ENCODE results near the gene HNRNPUL1. TPM values are rescaled to one million over a fixed set of nuclear protein-coding genes. Genes with fewer than 3 reads are reported as not detected.

HNRNPUL1 gene
- total and polyA plus RNA-seq, 2 donors (not counting 3 experiments of a cell fraction or from before 2014, with no cell fraction given) = 83.2 to 261 TPM

DNA sequence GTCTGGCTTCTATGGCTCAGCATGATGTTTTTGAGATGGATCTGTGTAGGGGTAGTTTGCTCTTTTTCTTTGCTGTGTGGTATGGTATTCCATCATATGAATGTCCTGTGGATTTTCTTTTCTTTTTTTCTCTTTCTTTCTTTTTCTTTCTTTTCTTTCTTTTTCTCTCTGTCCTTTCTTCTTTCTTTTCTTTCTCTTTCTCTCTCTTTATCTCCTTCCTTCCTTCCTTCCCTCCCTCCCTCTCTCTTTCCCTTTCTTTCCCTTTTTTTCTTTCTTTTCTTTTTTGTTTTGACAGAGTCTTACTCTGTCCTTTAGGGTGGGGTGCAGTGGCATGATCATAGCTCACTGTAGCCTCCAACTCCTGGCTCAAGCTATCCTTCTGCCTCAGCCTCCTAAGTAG, 9.0 kb upstream of the HNRNPUL1 start:
- FAIRE-seq (no peak), DNase-seq (ENCODE audit: low read depth, low spot score) (no peak)
- POLR2A ChIA-PET = no interaction called here
- Histone ChIP-seq H3K9ac (replicated peaks; ENCODE audit: extremely low read depth, insufficient read depth, low read length) (no peak overlapping the region), H4K20me1 (replicated peaks; ENCODE audit: control insufficient read depth, extremely low read depth, insufficient read depth, low read length) (no peaks in the 10 kb centered on the region), H3K79me2 (ENCODE audit: control insufficient read depth, insufficient read depth, low read length) (peaks cover 1% of the 10 kb centered on the region), H2AFZ (ENCODE audit: low read depth, low read length) (no peak overlapping the region), H3K9me3 (replicated peaks; ENCODE audit: control insufficient read depth, insufficient read depth, low read length) (no peaks in the 10 kb centered on the region), H3K4me2 (ENCODE audit: insufficient read depth, low read length) (no peak overlapping the region), H3K4me3 (replicated peaks in 1 of 3; ENCODE audit: insufficient read depth in 1 of 3, low read depth in 1 of 3, low read length in 3 of 3) (no peak overlapping the region), H3K9me1 (replicated peaks; ENCODE audit: control insufficient read depth, extremely low read depth, insufficient read depth, low read length) (no peaks in the 10 kb centered on the region), H3K4me1 (ENCODE audit: control insufficient read depth, extremely low read depth, insufficient read depth, low read length) (no peaks in the 10 kb centered on the region), H3K27ac (ENCODE audit: insufficient read depth, low read depth, low read length) (no peak overlapping the region), H3K36me3 (ENCODE audit: control insufficient read depth in 2 of 2, extremely low read depth in 1 of 2, insufficient read depth in 2 of 2, low read length in 2 of 2) (peaks cover 22 to 35% of the 10 kb centered on the region in 2 experiments), H3K27me3 (ENCODE audit: control insufficient read depth in 2 of 2, insufficient read depth in 2 of 2, low read length in 2 of 2) (no peaks in the 10 kb centered on the region)
- CTCF ChIA-PET = no interaction called here
- no TSS peak for BruUV-seq (replicated peaks)
- intact Hi-C loops (cut with micrococcal nuclease) (no loop called here), dilution Hi-C loops (cut with MboI; ENCODE audit: extremely low pct_ligation_motif_present, low sequenced_read_pairs) (no loop called here)
- TF ChIP-seq, protein P1, sequence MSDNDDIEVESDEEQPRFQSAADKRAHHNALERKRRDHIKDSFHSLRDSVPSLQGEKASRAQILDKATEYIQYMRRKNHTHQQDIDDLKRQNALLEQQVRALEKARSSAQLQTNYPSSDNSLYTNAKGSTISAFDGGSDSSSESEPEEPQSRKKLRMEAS (IDR thresholded peaks at IDR 0.05; ENCODE audit: insufficient read depth, insufficient read length) = no peak
- no peak for TF ChIP-seq MYC (IDR thresholded peaks at IDR 0.05; ENCODE audit: low read depth, low read length)

DNA sequence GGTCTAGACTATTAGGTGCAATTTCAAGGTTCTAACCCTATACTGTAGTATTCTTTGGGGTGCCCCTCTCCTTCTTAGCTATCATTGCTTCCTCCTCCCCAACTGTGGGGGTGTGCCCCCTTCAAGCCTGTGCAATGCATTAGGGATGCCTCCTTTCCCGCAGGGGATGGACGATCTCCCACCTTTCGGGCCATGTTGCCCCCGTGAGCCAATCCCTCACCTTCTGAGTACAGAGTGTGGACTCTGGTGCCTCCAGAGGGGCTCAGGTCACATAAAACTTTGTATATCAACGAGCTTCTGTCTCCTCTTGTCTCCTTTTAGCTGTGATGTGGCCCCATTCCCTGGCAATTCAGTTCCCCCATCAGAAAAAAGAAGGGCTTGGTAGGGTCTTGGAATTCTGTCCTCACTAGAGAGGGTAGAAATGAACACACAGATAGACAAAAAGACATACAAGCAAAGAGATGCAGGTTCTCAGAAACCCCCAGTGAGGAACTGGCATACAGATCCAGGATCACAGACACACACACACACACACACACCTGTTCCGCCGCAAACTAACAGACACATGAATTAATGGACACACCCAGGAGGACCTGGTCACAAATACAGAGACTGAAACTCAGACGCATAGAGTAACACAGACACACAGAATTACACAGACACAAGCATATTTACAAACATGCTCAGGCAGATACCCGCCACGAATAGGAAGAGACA, 2.5 kb upstream of the HNRNPUL1 start:
- Histone ChIP-seq H3K9me3 (replicated peaks; ENCODE audit: control insufficient read depth, insufficient read depth, low read length) (no peaks in the 10 kb centered on the region), H3K79me2 (ENCODE audit: control insufficient read depth, insufficient read depth, low read length) (peaks cover 24% of the 10 kb centered on the region), H3K9me1 (replicated peaks; ENCODE audit: control insufficient read depth, extremely low read depth, insufficient read depth, low read length) (no peaks in the 10 kb centered on the region), H2AFZ (ENCODE audit: low read depth, low read length) (peak overlapping the region; percentile 13), H3K27me3 (ENCODE audit: control insufficient read depth in 2 of 2, insufficient read depth in 2 of 2, low read length in 2 of 2) (no peaks in the 10 kb centered on the region), H3K27ac (ENCODE audit: insufficient read depth, low read depth, low read length) (peak overlapping the region; percentile 19), H4K20me1 (replicated peaks; ENCODE audit: control insufficient read depth, extremely low read depth, insufficient read depth, low read length) (no peaks in the 10 kb centered on the region), H3K4me2 (ENCODE audit: insufficient read depth, low read length) (peak overlapping the region; percentile 37), H3K36me3 (ENCODE audit: control insufficient read depth in 2 of 2, extremely low read depth in 1 of 2, insufficient read depth in 2 of 2, low read length in 2 of 2) (peaks cover 13 to 16% of the 10 kb centered on the region in 2 experiments), H3K9ac (replicated peaks; ENCODE audit: extremely low read depth, insufficient read depth, low read length) (peak overlapping the region; percentile 33), H3K4me3 (replicated peaks in 1 of 3; ENCODE audit: insufficient read depth in 1 of 3, low read depth in 1 of 3, low read length in 3 of 3) (peak overlapping the region in 2 of 3 experiments; percentile 52 to 81), H3K4me1 (ENCODE audit: control insufficient read depth, extremely low read depth, insufficient read depth, low read length) (peaks cover 8% of the 10 kb centered on the region)
- ChIA-PET POLR2A (interaction anchor here (1.0 kb wide), 1 partner anchor 58 kb away, joined by 9 read pairs; no protein-coding TSS in a partner anchor), CTCF (interaction anchor here (1.0 to 7.2 kb wide), 13 partner anchors 9 to 70 kb away, joined by 3 to 244 read pairs (median 8); partner anchors contain the start of genes AXL and CYP2S1)
- TF ChIP-seq, protein P1 (IDR thresholded peaks at IDR 0.05; ENCODE audit: insufficient read depth, insufficient read length) = no peak
- TF ChIP-seq GATA2 (IDR thresholded peaks at IDR 0.05; ENCODE audit: insufficient read depth, insufficient read length, low read depth, low read length) (no peak), POLR2AphosphoS5 (IDR thresholded peaks at IDR 0.05; ENCODE audit: insufficient read depth, low read depth, low read length) (no peak), MYC (IDR thresholded peaks at IDR 0.05; ENCODE audit: low read depth, low read length) (no peak)
- no peak for DNase-seq (ENCODE audit: low read depth, low spot score)
- FAIRE-seq = peak; percentile 28
- BruUV-seq (replicated peaks) = TSS peak; percentile 75
- dilution Hi-C loops (cut with MboI; ENCODE audit: extremely low pct_ligation_motif_present, low sequenced_read_pairs) = no loop called here
- intact Hi-C loops (cut with micrococcal nuclease) = loop anchor here (1.0 to 2.0 kb wide), 8 partner anchors 36 to 287 kb away; partner anchors contain the start of genes AXL and DMAC2

Measured in endothelial cell of umbilical vein (primary cell).